Activated naive CD4-positive, alpha-beta T cell (primary cell): ENCODE measurements around the gene RBMY1J.
"Not testable (repeated sequence)": the region's sequence is repeated elsewhere in the genome, so short reads cannot be mapped to it uniquely, and the experiment has no call there.

ENCODE experiments used
- DNase-seq, 4 experiments: peaks; one replicate each; lab custom pipeline; 2025; lab: John Stamatoyannopoulos, UW

The RBMY1J gene

DNA sequence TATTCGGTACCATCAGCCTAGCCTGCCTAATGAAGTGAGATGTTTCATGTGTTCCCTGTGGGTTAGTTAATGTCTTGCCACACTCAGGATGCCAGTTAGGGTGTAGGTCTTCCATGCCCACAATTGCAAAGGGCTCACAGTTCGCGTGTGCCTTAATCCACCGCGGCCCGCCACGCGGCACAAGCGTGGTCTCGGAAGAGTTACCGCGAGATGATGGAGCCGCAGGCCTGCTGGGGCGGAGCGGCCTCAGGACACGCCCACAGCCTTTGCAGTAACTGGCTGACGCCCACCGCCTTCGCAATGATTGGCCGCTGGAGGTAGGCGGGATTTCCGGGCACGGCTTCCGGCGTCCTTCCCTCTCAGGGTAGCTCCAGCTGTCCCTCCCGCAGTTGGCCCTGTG lies at the start of gene RBMY1J:
RBMY1J (plus strand) TSS at position 301 of the 400 bp plus-strand sequence. CDS start 2,038 bp downstream, outside the sequence.
- not testable (repeated sequence) for DNase-seq

DNA sequence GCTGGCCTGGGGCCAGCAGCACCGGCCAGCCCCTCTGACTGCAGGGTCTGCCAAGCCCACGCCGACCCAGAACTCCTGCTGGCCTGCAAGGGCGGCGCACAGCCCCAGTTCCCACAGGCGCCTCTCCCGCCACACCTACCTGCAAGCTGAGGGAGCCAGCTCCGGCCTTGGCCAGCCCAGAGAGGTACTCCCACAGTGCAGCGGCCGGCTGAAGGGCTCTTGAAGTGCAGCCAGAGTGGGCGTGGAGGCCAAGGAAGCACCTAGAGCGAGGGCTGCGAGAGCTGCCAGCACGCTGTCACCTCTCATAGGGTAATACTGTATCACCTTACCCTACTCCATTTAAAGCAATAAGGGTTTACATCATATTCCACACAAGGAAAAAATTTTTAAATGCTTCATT lies 35.8 kb upstream of the RBMY1J start:
- no peak for DNase-seq

DNA sequence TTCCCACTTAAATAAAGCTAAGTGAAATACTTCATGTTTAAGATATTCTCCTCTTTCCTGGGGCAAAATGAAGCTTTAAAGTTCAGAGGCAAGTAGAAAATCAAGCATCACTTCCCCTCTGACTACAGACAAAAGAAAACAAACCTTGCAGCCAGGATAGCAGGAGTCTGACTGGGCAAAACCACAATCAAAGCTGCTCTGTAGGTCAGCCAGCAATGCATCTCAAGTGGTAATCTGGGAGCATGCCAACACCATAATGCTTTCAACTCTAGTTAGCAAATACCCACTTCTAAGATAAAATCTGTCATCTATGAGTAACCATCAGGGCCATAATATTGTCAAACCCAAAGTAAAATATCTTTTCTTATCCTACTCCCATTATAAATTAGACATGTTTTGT lies 32.6 kb upstream of the RBMY1J start:
- no peak for DNase-seq

DNA sequence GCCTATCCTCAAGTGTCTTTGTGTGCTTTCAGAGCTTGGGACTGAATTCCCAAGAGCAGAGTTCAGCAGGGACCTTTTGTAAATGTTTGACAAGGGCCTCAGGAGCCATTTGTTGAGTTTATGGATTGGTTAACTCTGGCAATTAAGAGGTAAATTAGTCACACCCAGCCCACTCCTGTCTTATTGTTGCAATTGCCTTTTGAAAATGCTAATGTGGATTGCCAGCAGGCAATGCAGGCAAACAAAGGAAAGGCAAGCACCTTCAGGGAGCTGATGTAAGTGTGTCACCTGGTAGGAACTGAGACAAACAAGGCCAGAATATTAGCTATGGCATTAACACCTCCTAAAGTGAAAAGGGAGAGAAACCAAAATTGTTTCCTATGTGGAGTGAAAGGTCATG lies 29.7 kb upstream of the RBMY1J start:
- DNase-seq = no peak

DNA sequence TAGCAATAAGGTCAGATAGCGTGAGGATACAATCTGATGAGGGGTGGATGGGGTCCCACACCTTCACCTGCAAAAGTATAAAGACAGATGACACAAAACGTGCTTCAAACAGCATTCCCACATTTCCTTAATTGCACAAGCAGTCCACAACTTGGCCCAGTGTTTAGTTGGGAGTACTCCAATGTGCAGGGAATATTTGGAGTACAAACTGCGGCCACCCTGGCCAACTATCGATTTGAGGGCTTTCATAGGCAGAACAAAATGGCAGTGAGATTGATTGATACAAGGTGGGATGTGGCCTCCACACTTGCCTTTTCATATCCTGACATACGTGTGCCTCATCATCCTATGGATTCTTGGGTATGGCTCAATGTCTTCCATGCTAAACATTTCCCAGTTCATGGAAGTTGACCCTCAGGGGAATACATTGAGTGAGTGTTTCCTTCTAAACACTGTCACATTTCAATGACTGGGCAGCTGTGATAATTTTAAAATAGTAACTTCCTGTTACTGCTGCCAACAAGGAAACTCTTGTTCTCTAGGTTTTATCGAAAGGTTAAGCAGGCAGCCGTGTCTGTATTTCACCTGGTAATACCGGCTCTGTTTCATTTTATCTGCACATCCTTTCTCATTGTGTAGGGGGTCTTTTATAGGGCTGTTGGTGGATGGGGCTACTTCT lies 41.6 kb downstream of the RBMY1J start:
- DNase-seq = not testable (repeated sequence)

DNA sequence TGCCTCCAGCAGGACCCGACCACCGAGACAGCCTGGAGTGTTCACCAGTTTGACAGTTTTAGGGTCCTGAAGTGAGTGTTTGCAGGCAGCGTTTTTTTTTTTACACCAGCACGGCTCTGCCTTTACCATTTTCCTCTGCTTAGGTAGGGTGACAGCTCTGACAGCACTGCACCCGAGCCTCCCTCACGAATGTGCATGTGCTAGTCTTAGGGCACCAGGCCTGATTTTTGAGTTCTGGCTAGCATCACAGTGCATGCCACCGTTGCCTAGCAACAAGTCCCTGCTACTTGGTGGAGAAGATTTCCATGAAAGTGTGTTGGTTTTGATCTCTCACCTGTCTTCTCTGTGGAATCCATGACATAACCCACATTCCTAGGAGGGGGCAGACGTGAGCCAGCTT lies 52.3 kb downstream of the RBMY1J start:
- DNase-seq = not testable (repeated sequence)

DNA sequence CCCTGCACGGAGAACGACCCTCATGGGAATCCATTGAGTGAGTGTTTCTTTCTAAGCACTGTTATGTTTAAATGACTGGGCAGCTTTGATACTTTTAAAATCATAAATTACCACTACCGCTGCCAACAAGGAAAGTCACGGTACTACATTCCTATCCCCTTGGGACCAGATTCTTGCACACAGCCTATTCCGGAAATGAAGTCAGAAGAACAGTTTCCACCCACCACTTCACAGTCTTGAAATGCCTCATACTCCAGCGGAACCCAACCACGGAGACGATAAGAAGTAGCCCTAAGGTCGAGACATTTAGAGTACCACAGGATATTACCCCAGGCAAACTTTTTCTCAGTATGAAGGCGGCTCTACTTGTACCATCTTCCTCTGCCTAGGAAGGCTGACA lies 58.8 kb downstream of the RBMY1J start:
- DNase-seq = not testable (repeated sequence)
